Measurements from ENCODE around the gene ARHGEF3. TPM values are rescaled to one million over a fixed set of nuclear protein-coding genes. Genes with fewer than 3 reads are reported as not detected.

ARHGEF3 gene
- total RNA-seq, 1 donor from 2014 or later, result 10.8 TPM

GRCh38 chr3:56817646-56818045 lies 15.9 kb upstream of the ARHGEF3 start:
- Mint-ChIP-seq H3K9me3 (ENCODE audit: unreplicated experiment) (no peaks in the 10 kb centered on the region), H3K27ac (ENCODE audit: unreplicated experiment) (no peak overlapping the region), H3K4me3 (ENCODE audit: unreplicated experiment) (no peak overlapping the region), H3K4me1 (ENCODE audit: low read depth, unreplicated experiment) (no peaks in the 10 kb centered on the region), H3K27me3 (ENCODE audit: unreplicated experiment) (no peaks in the 10 kb centered on the region), H3K36me3 (ENCODE audit: unreplicated experiment) (no peaks in the 10 kb centered on the region)
- no peak for TF ChIP-seq CTCF (IDR thresholded peaks at IDR 0.05; ENCODE audit: partially characterized antibody, unreplicated experiment)
- DNase-seq, result no peak

DNA sequence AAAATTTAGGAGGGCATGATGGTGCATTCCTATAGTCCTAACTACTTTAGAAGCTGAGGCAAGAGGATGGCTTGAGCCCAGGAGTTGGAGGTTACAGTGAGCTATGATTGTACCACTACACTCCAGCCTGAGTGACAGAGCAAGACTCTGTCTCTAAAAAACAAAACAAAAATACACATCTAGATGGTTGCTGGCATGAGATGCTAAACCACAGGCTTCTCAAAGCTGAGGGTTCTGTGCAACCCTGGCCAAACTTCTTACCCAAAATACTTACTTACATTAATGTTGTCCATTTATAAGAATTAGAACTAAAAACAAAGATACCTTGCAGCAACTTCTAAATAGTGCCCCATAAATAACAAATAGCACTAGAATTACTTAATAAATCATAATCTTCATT lies 14.3 kb upstream of the ARHGEF3 start:
- no peak for DNase-seq
- Mint-ChIP-seq H3K27me3 (ENCODE audit: unreplicated experiment) (no peaks in the 10 kb centered on the region), H3K36me3 (ENCODE audit: unreplicated experiment) (no peaks in the 10 kb centered on the region), H3K4me3 (ENCODE audit: unreplicated experiment) (no peak overlapping the region), H3K9me3 (ENCODE audit: unreplicated experiment) (no peaks in the 10 kb centered on the region), H3K27ac (ENCODE audit: unreplicated experiment) (no peak overlapping the region), H3K4me1 (ENCODE audit: low read depth, unreplicated experiment) (no peaks in the 10 kb centered on the region)
- TF ChIP-seq CTCF (IDR thresholded peaks at IDR 0.05; ENCODE audit: partially characterized antibody, unreplicated experiment), result no peak

DNA sequence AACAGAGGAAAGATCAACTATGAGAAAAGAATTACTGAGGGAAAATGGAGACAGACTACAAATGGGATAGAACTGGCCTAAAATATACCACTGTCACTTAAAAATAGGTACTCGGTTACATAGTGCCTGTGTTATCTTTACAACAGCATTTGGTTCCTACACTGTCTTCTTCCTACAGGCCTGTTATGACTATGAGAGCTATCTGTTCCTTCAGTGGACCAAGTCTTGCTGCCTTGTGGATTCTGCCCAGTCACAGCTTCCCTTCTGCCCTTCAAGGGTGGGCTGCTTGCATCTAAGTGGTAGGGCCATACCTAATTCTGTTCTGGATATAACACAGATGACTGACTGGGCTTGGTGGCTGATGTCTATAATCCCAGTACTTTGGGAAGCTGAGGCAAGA lies 13.8 kb upstream of the ARHGEF3 start:
- Mint-ChIP-seq H3K27ac (ENCODE audit: unreplicated experiment) (no peak overlapping the region), H3K4me3 (ENCODE audit: unreplicated experiment) (no peak overlapping the region), H3K9me3 (ENCODE audit: unreplicated experiment) (no peaks in the 10 kb centered on the region), H3K36me3 (ENCODE audit: unreplicated experiment) (no peaks in the 10 kb centered on the region), H3K4me1 (ENCODE audit: low read depth, unreplicated experiment) (no peaks in the 10 kb centered on the region), H3K27me3 (ENCODE audit: unreplicated experiment) (no peaks in the 10 kb centered on the region)
- no peak for TF ChIP-seq CTCF (IDR thresholded peaks at IDR 0.05; ENCODE audit: partially characterized antibody, unreplicated experiment)
- DNase-seq, result no peak

DNA sequence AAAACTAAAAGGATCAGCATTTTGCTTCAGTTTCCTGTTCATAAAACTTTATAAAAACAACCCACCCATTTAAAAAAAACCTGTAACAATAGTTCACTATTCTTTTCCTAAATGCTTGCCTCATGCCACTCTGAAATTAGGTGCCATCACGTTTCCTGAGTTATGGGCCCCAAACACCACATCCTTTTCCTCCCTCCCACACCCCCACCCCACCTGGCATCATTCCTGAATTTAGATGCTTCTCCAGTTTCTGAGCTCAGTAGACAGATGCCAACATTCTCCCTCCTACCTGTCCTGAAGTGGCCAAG lies 11.9 kb upstream of the ARHGEF3 start:
- no peaks in the 10 kb centered on the region for H3K27me3 Mint-ChIP-seq (ENCODE audit: unreplicated experiment)
- H3K27ac Mint-ChIP-seq (ENCODE audit: unreplicated experiment), result no peak overlapping the region
- no peak overlapping the region for H3K4me3 Mint-ChIP-seq (ENCODE audit: unreplicated experiment)
- DNase-seq, result no peak
- no peaks in the 10 kb centered on the region for H3K36me3 Mint-ChIP-seq (ENCODE audit: unreplicated experiment)
- TF ChIP-seq CTCF (IDR thresholded peaks at IDR 0.05; ENCODE audit: partially characterized antibody, unreplicated experiment), result no peak
- no peaks in the 10 kb centered on the region for H3K4me1 Mint-ChIP-seq (ENCODE audit: low read depth, unreplicated experiment)
- no peaks in the 10 kb centered on the region for H3K9me3 Mint-ChIP-seq (ENCODE audit: unreplicated experiment)

DNA sequence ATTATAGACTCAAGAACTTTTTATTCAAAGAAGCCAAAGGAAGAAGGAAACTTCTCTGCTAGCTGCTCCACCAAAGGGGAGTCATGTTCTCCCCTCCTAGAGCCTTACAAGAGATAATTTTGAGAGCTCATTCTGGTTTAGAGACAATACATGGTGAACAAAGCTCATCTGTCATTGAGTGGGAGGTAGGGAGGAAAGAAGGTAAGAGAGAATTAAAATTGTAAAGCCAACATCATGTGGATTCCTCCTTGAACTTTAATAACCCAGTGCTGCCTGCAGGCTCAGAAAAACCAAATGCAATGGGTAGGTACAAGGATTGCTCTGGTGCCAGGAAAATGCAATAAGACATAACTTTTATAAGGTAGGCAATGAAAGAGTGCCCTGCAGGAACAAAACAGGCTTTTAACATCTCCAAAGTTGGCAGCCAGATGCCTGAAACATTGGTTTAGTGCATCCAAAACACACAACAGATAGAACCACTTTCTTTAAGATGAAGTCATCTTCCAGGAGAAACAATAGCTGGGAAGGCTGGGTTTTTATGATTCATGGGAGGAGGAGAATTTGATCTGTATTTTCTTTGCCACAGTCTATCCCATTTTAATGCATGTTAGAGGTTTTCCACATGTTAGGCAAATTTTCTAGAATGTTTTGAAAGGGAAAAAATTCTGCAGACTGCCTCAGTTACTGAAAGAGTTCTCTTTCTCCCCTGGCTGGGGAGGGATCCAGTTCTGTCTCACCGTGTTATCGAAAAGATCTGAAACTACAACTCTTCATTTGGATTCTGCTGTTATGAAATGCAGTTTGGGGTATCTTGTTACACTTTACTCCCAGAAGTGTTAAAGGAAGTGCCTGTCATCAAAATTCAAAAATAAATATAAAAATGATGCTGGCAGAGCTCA lies 11.3 kb upstream of the ARHGEF3 start:
- Mint-ChIP-seq H3K27me3 (ENCODE audit: unreplicated experiment) (no peaks in the 10 kb centered on the region), H3K4me1 (ENCODE audit: low read depth, unreplicated experiment) (no peaks in the 10 kb centered on the region), H3K27ac (ENCODE audit: unreplicated experiment) (no peak overlapping the region), H3K36me3 (ENCODE audit: unreplicated experiment) (no peaks in the 10 kb centered on the region), H3K4me3 (ENCODE audit: unreplicated experiment) (no peak overlapping the region), H3K9me3 (ENCODE audit: unreplicated experiment) (no peaks in the 10 kb centered on the region)
- TF ChIP-seq CTCF (IDR thresholded peaks at IDR 0.05; ENCODE audit: partially characterized antibody, unreplicated experiment), result no peak
- DNase-seq, result no peak

Measured in glutamatergic neuron (in vitro differentiated cells).